GM19468 (cell line): ENCODE results near the gene NIM1K.
A peak's percentile ranks its signal among the peaks of the same experiment; 100 is the strongest.
"Not testable (repeated sequence)": the region's sequence is repeated elsewhere in the genome, so short reads cannot be mapped to it uniquely, and the experiment has no call there.

Source experiments
- ATAC-seq: cut with Tn5 transposase; IDR thresholded peaks from one replicate; pipeline ENCODE4 v1.9.1; 2021; ENCODE audit warnings: mild to moderate bottlenecking, moderate library complexity, moderate number of reproducible peaks; ENCODE audit not compliant: unreplicated experiment; ENCODE audit errors: extremely low read depth

Gene NIM1K

GRCh38 chr5:43183101-43183500 lies 8.9 kb upstream of the NIM1K start:
- ATAC-seq = not testable (repeated sequence)

DNA sequence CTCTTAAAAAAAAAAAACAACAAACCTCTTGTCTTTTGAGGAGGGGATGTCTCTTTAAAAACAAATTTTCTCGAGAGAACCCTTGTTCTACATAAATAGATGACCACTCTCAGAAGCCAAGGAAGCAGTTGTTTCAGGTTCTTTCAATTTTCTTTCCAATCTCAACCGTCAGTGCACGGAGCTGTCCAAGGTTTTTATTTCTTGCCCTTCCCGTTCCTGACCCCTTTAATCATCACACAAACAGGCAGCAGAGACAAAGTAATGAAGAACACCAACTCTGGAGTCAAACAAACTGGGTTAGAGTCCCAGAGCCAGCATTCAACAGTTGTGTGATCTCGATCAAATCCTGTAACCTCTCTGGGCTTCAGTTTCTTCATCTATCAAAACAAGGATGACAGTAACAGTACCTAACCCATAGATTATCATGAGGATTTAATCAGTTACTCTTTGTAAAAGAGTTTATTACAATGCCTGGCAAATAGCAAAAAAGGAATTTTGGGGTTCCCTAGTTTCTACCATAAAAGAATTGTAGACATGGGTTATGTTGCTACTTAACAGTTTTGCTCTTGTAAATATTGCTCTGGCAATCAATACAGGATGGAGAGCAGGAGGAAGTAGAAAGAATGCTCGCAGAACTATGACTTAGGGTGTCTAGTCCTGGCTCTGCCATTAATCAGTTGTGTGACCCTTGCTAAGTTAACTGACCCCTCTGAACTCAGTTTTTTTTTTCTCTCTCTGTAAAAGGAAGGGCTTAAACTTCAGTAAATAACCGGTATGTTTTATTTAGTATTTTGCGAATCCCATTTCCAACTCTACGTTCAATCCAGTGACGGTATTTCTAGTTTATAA lies 1.0 kb upstream of the NIM1K start:
- ATAC-seq = no peak

DNA sequence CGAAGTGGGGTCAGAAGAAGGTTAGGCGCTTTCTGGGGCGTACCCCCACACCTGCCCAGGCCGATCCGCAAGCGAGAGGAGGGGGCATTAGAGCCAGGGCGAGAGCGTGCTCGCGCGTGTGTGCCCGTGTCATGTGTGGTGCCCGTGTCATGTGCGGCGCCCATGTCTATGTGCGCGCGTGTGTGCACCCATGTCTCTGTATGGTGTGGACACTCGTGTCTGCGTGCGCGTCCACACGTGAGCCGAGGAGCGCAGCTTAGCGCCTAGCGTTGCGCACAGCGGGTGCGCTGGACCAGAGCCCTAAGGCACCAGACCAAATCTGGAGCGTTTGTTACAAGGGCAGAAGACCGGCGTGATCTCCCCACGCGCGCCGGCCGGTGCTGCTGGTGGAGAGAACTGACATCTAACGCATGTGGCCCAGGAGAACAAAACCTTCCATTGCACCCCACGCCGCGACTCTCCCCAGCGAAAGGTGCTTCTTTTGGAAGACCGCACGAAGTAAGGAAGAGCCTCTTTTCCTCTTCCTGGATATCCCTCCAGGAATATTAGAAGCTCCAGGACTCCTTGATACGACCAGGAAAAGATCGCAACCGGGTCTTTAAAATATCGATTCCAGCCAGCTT lies 644 bp downstream of the NIM1K start:
- no peak for ATAC-seq

DNA sequence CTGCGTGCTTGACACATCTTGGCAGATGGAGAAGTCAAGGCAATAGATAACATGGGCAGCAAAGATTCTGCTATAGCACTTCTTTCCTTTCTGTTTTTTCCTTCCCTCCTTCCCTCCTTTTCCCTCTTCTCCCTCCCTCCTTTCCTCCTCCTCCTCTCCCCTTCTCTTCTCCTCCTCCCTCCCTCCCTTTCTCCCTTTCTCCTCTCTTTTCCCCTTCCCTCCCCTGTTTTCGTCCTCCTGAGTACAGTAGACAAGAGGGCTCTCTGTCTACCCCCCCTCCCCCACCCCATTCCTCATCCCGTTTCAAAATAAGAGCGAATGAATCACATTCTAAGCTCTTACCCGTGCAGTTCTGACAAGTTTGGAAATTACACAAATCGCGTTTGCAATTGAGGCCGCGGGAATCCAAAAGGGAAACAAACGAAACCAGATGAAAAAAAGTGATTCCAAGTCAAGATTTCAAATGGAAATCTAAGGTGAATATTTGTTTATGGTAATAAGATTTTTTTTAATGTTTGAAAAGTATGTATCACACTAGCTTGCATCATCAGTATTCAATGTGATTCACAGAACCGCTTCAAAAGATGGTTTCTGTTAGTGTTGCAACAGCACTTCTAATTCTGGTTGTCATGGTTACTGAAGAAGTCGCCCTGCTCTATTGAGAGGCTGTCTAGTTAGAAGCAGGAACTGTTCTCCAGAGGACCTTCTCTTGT lies 1.3 kb downstream of the NIM1K start:
- ATAC-seq = peak; percentile 44

GRCh38 chr5:43193894-43194265 lies 1.9 kb downstream of the NIM1K start:
- no peak for ATAC-seq

DNA sequence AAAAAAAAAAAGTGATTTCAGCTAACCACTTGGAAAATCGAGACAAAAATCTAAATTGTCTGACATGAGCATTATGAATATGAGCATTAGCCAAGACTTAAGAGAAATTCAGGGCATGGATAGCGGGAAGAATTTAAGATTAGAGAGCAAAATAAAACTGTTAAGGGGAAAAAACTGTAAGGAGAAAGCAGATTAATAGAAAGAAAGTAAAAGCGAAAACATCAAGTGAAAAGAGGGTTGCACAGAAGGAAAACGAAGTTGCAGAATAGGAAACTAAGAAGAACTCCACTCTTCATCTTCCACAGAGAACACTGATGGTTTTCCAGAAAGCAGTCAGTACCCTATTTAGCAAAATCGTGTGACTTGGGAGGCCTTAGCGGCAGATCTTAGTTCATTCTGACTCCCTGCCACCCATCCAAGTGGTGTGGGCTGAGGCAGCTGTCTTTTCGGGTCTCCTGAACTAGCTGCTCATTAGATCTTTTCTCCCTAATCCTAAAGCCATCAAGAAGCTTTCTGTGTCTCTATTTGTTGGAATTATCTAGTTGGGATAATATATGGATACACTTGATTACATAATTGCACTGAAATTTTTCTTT lies 3.7 kb downstream of the NIM1K start:
- ATAC-seq = no peak

GRCh38 chr5:43197535-43197934 lies 5.5 kb downstream of the NIM1K start:
- no peak for ATAC-seq

GRCh38 chr5:43201442-43201841 lies 9.4 kb downstream of the NIM1K start:
- not testable (repeated sequence) for ATAC-seq

GRCh38 chr5:43202380-43202779 lies 10.4 kb downstream of the NIM1K start:
- ATAC-seq = no peak

DNA sequence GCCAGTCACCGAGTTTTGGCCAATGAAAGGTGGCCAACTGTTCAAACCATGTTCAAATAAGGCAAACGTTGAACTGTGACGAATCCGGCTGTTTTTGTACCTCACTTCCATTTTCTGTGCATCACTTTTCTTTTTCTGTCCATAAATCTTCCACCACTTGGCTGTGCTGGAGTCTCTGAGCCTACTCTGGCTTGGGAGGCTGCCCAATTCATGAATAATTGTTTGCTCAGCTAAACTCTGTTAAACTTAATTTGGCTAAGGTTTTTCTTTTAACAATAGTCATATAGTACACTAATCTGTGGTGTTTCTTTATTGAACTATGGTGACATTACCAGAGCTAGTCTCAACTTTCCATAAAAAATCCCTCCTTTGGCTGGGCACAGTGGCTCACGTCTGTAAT lies 11.3 kb downstream of the NIM1K start:
- ATAC-seq = no peak

DNA sequence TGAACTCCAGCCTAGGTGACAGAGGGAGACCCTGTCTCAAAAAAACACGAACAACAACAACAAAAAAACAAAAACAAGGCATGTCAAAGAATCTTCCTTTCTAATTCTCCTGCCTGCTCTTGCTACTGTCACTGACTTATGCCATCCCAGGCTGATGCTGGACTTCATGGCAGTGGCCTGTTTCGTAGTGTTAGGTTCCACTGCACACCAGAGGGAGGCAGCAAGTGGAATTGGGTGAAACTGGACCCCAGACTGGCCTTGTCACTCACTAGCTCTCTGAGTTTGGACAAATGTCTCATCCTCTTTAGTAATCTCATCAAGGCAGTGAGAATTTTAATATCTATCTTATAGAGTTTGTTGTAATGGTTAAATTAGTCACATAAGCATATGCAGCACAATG lies 12.9 kb downstream of the NIM1K start:
- no peak for ATAC-seq

DNA sequence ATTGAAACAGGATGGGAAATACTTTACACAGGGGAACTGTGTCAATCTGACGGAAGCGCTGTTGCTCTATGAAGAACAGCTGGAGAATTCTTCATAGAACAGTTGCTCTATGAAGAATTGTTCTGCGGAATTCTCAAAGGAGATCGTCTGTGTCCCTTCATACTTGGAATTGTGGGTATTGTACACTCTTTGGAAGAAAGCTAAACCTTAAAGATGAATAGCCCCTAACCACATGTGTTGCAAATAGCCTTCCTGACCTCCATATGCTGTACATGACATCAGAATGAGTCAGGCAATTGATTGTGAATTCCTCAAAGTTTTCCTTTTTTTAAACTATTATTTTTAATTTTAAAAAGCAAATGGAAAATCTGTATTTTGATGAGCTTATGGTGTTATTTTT lies 15.6 kb downstream of the NIM1K start:
- ATAC-seq = no peak

GRCh38 chr5:43208658-43209057 lies 16.6 kb downstream of the NIM1K start:
- no peak for ATAC-seq

DNA sequence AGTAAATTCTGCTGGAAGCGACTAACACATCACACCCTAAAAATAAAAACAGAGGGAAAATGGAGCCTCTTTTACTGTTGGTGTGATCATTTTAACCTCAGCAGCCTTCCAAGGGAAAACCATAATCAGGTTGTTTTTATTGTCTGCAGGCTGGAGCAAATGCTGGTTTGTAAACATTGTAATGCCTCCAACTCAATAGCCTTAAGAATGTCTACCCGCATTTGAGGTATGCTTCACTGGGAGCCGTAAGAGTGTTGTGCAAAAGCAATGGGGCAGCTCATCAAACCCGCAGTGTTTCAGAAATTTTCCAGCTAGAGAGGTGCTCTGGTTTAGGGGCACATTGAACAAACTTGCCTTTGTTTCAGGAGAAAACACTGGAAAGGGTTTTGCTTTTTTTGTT lies 17.0 kb downstream of the NIM1K start:
- ATAC-seq = no peak

- ATAC-seq = no peak
Measured at GRCh38 chr5:43209833-43210232, 17.8 kb downstream of the NIM1K start.

DNA sequence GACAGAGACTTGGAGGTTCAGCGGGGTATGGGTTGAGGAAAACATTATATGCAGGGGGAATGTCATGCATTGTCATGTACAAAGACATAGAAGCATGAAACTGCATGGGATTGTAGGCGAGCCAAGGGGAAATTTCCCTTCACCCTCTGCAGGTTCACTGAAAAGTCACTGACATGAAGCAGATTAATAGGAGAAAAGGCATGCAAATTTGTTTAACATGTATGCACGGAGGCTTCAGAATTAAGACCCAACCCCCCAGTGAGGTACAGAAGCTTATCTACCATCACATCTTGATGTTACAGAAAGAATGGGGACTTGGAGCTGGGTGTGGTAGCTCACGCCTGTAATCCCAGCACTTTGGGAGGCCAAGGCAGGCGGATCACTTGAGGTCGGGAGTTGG lies 18.5 kb downstream of the NIM1K start:
- ATAC-seq = no peak

- no peak for ATAC-seq
Measured at GRCh38 chr5:43213951-43214350, 21.9 kb downstream of the NIM1K start.

- ATAC-seq = no peak
Measured at GRCh38 chr5:43215073-43215631, 23.1 kb downstream of the NIM1K start.

GRCh38 chr5:43216941-43217340 lies 24.9 kb downstream of the NIM1K start:
- ATAC-seq = no peak

DNA sequence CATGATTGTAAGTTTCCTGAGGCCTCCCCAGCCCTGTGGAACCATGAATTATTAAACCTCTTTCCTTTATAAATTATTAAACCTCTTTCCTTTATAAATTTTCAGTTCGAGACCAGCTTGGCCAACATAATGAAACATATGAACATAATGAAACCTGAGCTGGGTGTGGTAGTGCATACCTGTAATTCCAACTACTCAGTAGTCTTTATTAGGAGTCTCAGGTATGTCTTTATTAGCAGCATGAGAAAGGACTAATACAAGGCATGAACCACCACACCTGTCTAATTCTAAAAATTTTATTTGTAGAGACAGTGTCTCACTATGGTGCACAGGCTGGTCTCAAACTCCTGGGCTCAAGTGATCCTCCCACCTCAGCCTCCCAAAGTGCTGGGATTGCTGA lies 27.1 kb downstream of the NIM1K start:
- no peak for ATAC-seq

GRCh38 chr5:43221502-43221901 lies 29.5 kb downstream of the NIM1K start:
- no peak for ATAC-seq
